GM12872 (cell line): ENCODE results near the gene KCNQ1OT1.

Experiments
- CTCF ChIP-seq: IDR thresholded peaks from 3 replicates; pipeline ENCODE4 v1.5.1; 2011; ENCODE audit warnings: low read depth, mild to moderate bottlenecking, low read length, moderate library complexity; ENCODE audit not compliant: insufficient read depth

KCNQ1OT1 gene

GRCh38 chr11:2653198-2653551 lies 46.6 kb downstream of the KCNQ1OT1 start:
- no peak for TF ChIP-seq CTCF

DNA sequence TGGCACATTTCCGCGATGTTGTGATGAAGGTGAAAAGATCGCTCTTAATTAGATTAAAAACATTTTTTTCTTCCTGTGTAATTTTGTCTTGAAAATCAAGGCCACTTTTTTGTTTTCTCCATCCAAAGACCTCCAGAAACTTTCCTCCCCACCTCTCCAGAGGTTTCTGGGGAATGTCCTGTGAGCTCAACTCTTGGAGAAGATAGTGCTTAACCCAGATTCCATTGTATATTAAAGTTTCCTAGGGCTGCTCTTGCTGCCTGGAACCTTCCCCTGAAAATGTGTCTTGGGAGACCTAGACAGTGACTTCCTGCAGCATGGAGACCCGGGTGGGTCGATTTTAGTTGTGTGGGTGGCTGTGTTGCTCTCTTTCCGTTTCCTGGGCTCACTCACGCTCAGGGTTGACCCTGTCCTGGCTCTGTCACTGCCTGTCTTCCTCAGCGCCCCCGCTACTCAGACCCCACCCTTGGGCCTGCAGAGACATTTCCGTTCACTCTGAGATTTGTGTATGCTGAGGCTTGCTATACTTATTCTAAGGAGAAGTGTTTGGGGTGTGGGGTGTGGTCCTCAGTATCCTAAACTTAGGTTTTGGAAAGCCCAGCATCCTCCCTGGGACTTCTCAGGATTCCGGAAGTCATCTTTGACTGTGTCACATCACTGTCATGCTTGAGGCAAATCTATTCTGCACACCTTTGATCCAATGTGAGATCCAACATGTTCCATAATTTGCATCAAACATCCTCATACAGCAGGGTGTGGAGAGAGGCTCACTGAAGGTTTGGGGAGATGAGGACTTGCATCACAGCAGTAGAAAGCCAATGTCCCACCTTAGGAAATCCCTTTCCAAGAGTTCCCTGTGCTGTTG lies 47.2 kb downstream of the KCNQ1OT1 start:
- TF ChIP-seq CTCF, result no peak

DNA sequence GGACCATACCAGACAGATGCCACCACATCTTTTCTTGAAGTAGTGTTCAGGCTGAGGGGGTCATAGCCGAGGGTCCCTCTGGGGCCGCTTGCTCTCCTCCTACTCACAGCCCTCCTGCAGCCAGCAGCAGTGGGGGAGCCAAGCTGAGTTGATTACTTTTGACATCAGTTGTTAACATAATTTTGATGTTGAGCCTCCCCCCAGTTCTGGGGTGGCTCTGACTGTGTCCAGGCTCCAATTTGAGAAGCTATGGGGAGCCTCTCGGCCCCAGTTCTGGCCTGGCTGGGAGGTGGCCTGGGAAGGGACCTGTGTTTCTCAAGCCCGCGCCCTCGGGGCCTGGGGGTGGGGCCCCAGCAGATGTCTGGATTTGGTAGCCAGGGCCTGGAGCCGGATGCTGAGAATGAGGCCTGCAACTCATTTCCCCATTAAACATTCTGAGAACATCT lies 47.9 kb downstream of the KCNQ1OT1 start:
- TF ChIP-seq CTCF, result no peak

GRCh38 chr11:2651054-2651617 lies 48.7 kb downstream of the KCNQ1OT1 start:
- TF ChIP-seq CTCF, result no peak

DNA sequence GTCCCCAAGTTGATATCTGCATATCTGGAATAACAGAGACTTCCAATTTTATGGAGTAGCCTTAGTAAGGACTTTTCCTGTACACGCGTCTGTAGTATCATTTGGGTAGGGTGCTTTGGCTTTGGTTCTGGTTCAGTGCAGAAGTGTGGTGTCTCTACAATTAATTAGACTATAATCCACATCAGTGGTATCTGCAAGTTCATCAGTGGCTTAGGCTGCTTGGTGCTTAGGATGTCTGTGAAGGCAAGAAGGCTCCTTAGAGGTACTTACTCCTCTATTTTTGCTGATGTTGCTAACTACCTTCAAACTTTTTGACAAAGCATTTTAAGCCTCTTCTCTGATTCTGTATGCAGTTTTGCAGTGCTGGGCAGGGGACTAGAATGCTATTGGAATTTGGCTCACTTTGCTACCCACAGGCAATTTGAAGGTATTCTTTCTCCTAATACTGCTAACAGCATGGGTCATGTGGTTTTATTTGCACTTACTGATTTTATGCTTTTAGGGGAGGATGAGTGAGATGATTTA lies 49.4 kb downstream of the KCNQ1OT1 start:
- TF ChIP-seq CTCF, result no peak

DNA sequence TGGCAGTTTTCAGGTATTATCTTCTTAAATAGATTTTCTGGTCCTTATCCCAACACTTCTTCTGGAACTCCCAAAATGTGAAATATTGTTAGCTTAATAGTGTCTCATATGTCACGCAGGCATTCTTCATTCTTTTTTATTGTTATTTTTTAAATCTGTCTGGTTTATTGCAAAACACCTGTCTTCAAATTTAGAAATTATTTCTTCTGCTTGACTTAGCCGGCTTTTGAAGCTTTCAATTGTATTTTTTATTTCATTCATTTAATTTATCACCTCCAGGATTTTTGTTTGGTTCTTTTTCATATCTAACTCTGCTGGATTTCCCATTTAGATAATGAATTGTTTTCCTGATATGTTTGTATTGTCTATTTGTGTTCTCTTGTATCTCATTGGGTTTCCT lies 49.9 kb downstream of the KCNQ1OT1 start:
- no peak for TF ChIP-seq CTCF

DNA sequence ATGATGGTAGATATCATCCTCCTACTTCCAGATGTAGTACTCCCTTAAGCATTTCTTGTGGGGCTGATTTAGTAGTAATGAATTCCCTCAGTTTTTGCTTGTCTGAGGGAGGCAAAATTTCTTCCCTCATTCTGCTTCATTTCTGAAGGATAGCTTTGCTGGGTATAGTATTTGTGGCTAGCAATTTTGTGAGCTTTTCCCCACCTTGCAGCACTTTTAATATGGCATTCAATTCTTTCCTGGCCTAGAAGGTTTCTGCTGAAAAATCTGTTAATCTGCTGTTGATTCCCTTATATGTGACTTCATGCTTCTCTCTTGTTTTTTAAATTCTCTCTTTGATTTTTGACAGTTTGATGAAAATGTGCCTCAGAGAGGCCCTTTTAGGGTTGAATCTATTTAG lies 50.4 kb downstream of the KCNQ1OT1 start:
- TF ChIP-seq CTCF, result no peak
